GM19324 (cell line): Measurements from ENCODE around the gene EXD2.
A peak's percentile ranks its signal among the peaks of the same experiment; 100 is the strongest.
"Not testable (repeated sequence)": the region's sequence is repeated elsewhere in the genome, so short reads cannot be mapped to it uniquely, and the experiment has no call there.

Experiments
- ATAC-seq: cut with Tn5 transposase; IDR thresholded peaks from one replicate; pipeline ENCODE4 v1.9.1; 2021; ENCODE audit warnings: mild to moderate bottlenecking, moderate library complexity; ENCODE audit not compliant: unreplicated experiment, low FRiP score

EXD2 gene, protein sequence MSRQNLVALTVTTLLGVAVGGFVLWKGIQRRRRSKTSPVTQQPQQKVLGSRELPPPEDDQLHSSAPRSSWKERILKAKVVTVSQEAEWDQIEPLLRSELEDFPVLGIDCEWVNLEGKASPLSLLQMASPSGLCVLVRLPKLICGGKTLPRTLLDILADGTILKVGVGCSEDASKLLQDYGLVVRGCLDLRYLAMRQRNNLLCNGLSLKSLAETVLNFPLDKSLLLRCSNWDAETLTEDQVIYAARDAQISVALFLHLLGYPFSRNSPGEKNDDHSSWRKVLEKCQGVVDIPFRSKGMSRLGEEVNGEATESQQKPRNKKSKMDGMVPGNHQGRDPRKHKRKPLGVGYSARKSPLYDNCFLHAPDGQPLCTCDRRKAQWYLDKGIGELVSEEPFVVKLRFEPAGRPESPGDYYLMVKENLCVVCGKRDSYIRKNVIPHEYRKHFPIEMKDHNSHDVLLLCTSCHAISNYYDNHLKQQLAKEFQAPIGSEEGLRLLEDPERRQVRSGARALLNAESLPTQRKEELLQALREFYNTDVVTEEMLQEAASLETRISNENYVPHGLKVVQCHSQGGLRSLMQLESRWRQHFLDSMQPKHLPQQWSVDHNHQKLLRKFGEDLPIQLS

DNA sequence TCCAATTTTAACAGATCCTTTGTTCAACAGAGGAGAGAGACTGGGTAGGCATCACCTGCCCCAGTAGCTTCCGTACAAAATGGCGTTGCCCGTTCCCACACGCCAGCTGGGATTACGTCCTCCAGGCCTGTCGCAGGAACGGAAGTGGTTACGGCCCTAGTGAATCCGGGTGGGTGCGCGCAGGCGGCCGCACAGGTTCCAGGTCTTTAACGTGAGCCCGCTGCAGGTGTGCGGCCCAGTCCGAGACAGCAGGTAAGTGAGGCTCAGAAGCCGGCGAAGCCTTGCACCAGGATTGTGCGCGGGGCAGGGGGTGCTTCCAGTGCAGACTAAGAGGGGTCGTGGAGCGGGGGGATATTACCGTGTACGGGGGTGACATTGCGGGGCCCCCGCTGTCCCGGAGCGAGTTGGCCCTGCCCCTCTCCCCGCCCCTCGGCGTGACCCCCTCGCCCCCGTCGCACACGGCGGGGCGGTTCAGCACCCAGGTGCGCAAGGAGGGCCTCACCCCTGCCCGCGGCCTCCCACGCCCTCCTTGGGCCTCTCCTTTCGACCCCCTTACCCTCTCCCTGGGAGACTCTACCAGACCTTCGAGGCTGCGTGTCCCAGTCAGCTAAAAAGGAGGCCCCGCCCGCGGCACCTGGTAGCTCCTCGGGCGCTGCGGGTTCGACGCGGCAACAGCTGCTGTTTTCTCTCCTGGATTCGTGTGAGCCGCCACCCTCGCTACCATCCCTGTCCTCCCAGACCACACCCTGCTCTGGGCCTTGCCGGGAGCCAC lies at the start of gene EXD2:
Gene EXD2, plus strand, starts transcription at position 159 of the 772 bp plus-strand sequence. CDS start 17,973 bp downstream, outside the sequence.
- ATAC-seq, result peak; percentile 74

GRCh38 chr14:69141550-69141949 lies 49.7 kb upstream of the EXD2 start:
- no peak for ATAC-seq

DNA sequence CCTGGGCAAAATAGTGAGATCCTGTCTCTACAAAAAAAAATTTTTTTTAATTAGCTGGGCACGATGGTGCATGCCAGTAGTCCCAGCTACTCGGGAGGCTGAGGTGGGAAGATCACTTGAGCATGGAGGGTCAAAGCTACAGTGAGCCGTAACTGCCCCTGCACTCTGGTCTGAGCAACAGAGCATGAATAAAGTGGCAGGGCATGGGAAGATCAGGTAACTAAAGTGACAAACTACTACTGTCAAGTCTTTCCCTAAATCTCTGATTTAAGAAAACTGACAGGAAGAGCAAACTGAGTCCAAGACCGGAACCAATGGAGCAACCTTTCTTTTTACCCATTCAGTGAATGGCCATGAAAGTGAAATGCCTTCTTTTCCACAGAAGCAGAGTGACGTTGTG lies 49.2 kb upstream of the EXD2 start:
- ATAC-seq, result no peak

DNA sequence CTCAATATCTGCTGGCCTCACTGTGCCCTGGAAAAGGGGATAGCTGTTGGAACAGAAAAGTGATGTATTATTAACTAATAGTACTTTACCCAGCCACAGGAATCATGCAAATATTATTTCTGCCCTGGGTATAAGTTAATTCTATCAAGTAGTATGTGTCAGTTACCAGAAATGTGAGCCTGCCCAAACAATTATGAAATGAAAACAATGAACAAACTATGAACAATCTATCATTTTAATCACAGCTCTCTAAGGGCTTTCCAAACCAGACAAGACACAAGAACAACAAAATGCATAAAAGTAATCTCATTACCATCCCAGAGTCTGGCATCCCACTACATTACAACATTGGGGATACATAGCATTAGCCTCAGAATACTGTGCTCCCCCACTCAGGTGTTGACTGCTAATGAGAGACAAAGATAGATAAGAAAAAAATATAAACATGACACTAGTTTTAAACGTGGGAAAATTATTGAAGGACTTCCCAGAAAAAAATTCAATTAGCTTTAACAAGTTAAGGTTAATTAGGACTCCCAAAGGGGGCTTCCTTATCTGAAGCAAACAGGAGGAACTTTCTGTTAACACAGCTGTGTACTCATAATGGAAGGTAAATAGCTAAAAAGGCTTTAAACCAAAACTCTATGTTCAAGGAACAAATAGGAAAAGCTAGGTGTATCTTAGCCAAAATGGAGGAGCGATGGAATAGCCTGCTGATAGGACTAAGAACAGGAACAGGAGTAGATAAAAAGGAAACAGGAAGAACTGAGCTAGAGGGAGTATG lies 41.6 kb upstream of the EXD2 start:
- no peak for ATAC-seq

- ATAC-seq, result peak; percentile 35
Measured at GRCh38 chr14:69151458-69152180, 39.7 kb upstream of the EXD2 start.

GRCh38 chr14:69152181-69152901 lies 39.0 kb upstream of the EXD2 start:
- ATAC-seq, result peak; percentile 2

DNA sequence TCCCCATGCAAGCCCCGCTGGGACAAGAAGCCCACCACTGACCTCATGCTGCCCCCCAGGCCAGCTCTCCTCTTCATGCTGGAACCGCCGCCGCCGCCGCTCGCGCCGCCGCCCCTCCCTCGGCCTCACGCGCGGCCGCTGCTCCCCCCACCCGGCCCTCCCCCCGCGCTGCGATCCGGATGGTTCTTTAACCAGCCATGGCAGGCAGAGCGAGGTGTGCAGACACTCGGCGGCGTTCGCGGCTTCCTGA lies 38.5 kb upstream of the EXD2 start, which contains the start of gene DCAF5:
Gene DCAF5, minus strand, starts transcription at position 218 of the 250 bp plus-strand sequence. Its CDS starts 141 bp downstream, at position 77.
- ATAC-seq, result no peak

DNA sequence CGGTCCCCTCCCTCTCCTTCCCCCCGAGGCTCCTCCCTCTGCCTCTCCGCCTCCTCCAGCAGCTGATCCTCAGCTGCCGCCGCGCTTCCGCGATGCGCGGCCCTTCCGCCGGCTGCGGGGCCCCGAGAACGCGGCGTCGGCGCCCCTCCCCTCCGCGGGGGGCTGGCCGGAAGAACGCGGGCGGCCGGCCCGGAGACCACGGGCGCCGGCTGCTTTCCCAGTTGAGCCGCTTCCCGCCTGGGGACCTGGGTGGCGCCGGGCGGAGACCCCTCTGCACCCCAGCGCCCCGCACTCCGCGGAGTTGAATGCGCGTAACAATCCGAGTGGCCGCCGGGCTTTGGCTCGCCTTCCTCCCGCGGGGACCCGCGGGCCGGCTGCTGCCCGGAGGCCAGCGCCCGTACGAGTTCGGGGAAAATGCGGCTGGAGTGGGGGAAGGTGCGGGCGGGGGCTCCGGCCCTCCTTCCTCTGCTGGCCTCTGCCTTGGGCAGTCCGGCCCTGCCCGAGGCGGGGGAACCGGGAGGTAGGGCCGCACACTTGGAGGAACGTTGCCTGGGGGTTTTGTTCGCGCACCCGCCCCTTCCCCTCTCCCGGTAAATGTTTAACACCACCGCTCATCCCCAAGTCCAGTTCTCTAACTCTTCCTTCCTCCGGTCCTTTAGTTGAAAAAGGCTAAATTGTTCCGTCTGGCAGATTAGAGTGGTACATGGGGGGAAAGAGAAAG lies 38.0 kb upstream of the EXD2 start:
- peak; percentile 89 for ATAC-seq

DNA sequence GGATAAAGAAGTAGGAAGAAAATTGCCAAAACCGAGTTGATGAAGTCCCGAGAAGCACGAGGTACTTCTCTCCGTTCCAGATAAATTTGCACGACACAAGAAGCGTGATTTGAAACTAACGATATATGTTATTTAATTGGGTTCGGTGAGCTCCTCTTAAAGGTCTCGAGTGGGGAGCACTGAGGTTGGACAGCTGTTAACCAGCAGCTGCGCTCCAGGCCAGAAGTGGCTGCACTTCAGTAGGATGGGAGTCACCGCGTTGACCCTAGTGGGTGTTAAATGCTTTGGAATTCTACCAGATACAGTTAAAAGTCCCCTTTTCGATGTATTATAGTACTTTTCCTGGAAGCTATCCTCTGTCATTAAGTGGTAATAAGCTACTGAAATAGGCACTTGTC lies 37.4 kb upstream of the EXD2 start:
- ATAC-seq, result no peak

DNA sequence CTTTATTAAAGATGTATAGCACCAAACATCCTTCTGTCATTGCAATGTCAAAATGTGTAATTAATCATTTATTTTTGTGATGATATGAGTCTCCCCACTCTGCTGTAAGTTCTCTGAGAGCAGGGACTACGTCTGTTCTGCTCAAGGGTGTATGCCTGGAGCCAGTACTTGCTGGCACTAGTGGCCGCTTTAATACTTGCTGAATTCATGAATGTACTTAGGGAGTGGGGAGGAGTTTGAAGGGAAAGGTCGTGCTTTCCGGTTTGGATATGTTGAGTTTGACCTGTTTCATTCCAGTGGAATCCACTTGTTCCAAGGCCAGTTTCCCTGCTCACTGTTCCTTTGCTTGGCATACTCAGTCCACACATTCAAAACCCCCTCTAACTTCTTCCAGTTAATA lies 36.5 kb upstream of the EXD2 start:
- ATAC-seq, result no peak

DNA sequence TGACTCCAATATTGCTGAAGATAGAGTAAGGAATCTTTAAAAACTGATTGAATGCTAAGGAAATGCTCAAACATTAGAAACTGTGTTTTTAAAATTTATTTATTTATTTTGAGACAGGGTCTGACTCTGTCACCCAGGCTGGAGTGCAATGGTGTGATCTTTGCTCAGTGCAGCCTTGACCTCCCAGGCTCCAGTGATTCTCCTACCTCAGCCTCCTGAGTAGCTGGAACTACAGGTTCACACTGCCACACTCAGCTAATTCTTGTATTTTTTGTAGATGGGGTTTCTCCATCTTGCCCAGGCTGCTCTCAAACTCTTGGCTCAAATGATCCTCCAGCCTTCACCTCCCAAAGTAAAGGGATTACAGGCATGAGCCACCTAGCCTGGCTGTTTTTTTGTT lies 35.1 kb upstream of the EXD2 start:
- ATAC-seq, result no peak

DNA sequence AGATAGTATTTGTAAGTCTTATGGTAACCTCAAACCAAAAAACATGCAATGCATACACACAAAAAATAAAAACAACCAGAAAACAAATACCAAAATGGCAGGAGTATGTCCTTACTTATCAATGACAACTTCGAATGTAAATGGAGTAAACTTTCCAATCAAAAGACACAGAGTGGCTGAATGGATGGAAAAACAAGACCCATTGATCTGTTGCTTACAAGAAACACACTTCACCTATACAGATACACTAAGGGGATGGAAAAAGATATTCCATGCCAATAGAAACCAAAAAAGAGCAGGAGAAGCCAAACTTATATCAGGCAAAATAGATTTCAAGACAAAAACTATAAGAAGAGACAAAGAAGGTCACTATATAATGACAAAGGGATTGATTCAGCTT lies 29.7 kb upstream of the EXD2 start:
- no peak for ATAC-seq

- ATAC-seq, result not testable (repeated sequence)
Measured at GRCh38 chr14:69165787-69166186, 25.5 kb upstream of the EXD2 start.

- ATAC-seq, result no peak
Measured at GRCh38 chr14:69170839-69171238, 20.5 kb upstream of the EXD2 start.

GRCh38 chr14:69171569-69171968 lies 19.7 kb upstream of the EXD2 start:
- no peak for ATAC-seq

DNA sequence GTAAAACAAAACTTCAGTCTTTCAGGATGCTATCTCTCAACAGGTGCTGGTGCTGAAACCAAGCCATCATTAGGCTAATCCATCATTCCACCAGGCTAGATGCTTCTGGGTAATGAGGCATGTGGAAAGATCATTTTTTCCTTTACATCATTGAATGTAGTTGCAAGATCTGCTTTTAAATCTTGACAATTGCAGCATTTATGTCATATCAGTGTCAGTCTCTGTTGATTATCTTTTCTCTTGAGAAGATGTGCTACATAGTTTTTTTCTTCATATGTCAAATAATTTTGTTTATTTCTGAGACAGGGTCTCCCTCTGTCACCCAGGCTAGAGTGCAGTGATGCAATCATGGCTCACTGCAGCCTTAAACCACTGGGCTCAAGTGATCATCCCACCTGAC lies 16.2 kb upstream of the EXD2 start:
- no peak for ATAC-seq

DNA sequence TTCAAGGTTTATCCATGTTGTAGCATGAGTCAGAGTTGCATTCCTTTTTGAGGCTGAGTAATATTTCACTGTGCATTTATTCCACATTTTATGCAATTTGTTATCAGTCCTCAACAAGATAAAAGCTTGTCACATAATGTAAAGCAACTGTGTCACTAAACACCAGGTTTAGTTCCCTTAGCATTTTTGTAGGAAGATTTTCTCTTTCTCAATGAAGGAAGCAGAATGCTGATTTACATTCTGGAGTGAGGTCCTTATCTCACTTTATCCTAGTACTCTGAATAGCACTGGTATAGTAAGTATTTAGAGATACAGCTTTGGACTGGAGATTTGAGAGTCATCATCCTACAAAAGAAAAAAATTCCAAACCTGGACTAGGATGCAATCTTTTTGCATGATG lies 9.8 kb upstream of the EXD2 start:
- ATAC-seq, result no peak

- ATAC-seq, result not testable (repeated sequence)
Measured at GRCh38 chr14:69182580-69182979, 8.7 kb upstream of the EXD2 start.

DNA sequence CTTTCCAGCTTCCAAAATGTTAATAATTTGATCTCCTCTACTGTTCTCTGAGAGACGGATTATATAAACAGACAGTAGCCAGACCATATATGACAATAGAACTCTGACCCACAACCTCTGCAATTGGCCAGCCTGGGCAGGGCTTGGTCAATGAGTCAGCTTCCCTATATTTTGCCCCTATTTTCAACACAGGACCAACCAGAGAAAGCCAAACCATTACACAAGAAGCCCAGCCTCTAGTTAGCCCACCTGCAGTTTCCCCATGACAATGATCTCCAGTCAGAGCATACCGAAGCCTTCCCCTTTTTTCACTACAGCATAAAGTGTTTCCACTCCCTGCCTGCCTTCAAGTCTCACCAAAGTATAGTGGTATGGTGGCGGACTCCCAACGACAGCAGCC lies 7.6 kb upstream of the EXD2 start:
- ATAC-seq, result no peak
